ENCODE data around the gene SERTAD1. TPM values are rescaled to one million over a fixed set of nuclear protein-coding genes. Genes with fewer than 3 reads are reported as not detected.

Gene SERTAD1
- total RNA-seq, 1 experiment from 2014 or later, result 12.3 TPM

- TF ChIP-seq CTCF (IDR thresholded peaks at IDR 0.05; ENCODE audit: unreplicated experiment), result no peak
- no TSS peak for BruUV-seq (replicated peaks)
- H3K4me3 Mint-ChIP-seq (ENCODE audit: low read depth, unreplicated experiment), result no peak overlapping the region
- CTCF ChIA-PET, result no interaction called here
- intact Hi-C loops (cut with micrococcal nuclease; ENCODE audit: unreplicated experiment), result no loop called here
- peaks cover 31% of the 10 kb centered on the region for H3K36me3 Mint-ChIP-seq (ENCODE audit: insufficient read depth, unreplicated experiment)
- DNase-seq, result no peak
- no peaks in the 10 kb centered on the region for H3K27me3 Mint-ChIP-seq (ENCODE audit: unreplicated experiment)
- H3K9me3 Mint-ChIP-seq (ENCODE audit: low read depth, unreplicated experiment), result no peaks in the 10 kb centered on the region
- H3K27ac Mint-ChIP-seq (ENCODE audit: unreplicated experiment), result no peak overlapping the region
- peaks cover 44% of the 10 kb centered on the region for H3K4me1 Mint-ChIP-seq (ENCODE audit: low read depth, unreplicated experiment)
Observed at GRCh38 chr19:40418040-40418439, 7.8 kb downstream of the SERTAD1 start.

- Mint-ChIP-seq H3K27ac (ENCODE audit: unreplicated experiment) (no peak overlapping the region), H3K4me1 (ENCODE audit: low read depth, unreplicated experiment) (peaks cover 44% of the 10 kb centered on the region), H3K36me3 (ENCODE audit: insufficient read depth, unreplicated experiment) (peaks cover 31% of the 10 kb centered on the region), H3K9me3 (ENCODE audit: low read depth, unreplicated experiment) (no peaks in the 10 kb centered on the region), H3K27me3 (ENCODE audit: unreplicated experiment) (no peaks in the 10 kb centered on the region), H3K4me3 (ENCODE audit: low read depth, unreplicated experiment) (no peak overlapping the region)
- intact Hi-C loops (cut with micrococcal nuclease; ENCODE audit: unreplicated experiment), result no loop called here
- DNase-seq, result no peak
- BruUV-seq (replicated peaks), result no TSS peak
- TF ChIP-seq CTCF (IDR thresholded peaks at IDR 0.05; ENCODE audit: unreplicated experiment), result no peak
- CTCF ChIA-PET, result interaction anchor here (0.5 kb wide), 1 partner anchor 15 kb away, joined by 4 read pairs; no protein-coding TSS in a partner anchor
Observed at GRCh38 chr19:40417643-40417981, 8.2 kb downstream of the SERTAD1 start.

- peaks cover 26% of the 10 kb centered on the region for H3K36me3 Mint-ChIP-seq (ENCODE audit: insufficient read depth, unreplicated experiment)
- CTCF ChIA-PET, result interaction anchor here (0.5 kb wide), 1 partner anchor 14 kb away, joined by 4 read pairs; no protein-coding TSS in a partner anchor
- TF ChIP-seq CTCF (IDR thresholded peaks at IDR 0.05; ENCODE audit: unreplicated experiment), result no peak
- H3K4me1 Mint-ChIP-seq (ENCODE audit: low read depth, unreplicated experiment), result peaks cover 45% of the 10 kb centered on the region
- H3K27me3 Mint-ChIP-seq (ENCODE audit: unreplicated experiment), result no peaks in the 10 kb centered on the region
- H3K4me3 Mint-ChIP-seq (ENCODE audit: low read depth, unreplicated experiment), result peak overlapping the region; percentile 6
- H3K27ac Mint-ChIP-seq (ENCODE audit: unreplicated experiment), result peak overlapping the region; percentile 40
- DNase-seq, result peak; percentile 61
- intact Hi-C loops (cut with micrococcal nuclease; ENCODE audit: unreplicated experiment), result no loop called here
- no TSS peak for BruUV-seq (replicated peaks)
- H3K9me3 Mint-ChIP-seq (ENCODE audit: low read depth, unreplicated experiment), result no peaks in the 10 kb centered on the region
Observed at GRCh38 chr19:40416918-40417642, 8.7 kb downstream of the SERTAD1 start.

- DNase-seq, result no peak
- no TSS peak for BruUV-seq (replicated peaks)
- H3K27me3 Mint-ChIP-seq (ENCODE audit: unreplicated experiment), result no peaks in the 10 kb centered on the region
- H3K36me3 Mint-ChIP-seq (ENCODE audit: insufficient read depth, unreplicated experiment), result peaks cover 13% of the 10 kb centered on the region
- no peak for TF ChIP-seq CTCF (IDR thresholded peaks at IDR 0.05; ENCODE audit: unreplicated experiment)
- no peak overlapping the region for H3K4me3 Mint-ChIP-seq (ENCODE audit: low read depth, unreplicated experiment)
- CTCF ChIA-PET, result no interaction called here
- H3K9me3 Mint-ChIP-seq (ENCODE audit: low read depth, unreplicated experiment), result no peaks in the 10 kb centered on the region
- peaks cover 52% of the 10 kb centered on the region for H3K4me1 Mint-ChIP-seq (ENCODE audit: low read depth, unreplicated experiment)
- H3K27ac Mint-ChIP-seq (ENCODE audit: unreplicated experiment), result no peak overlapping the region
- intact Hi-C loops (cut with micrococcal nuclease; ENCODE audit: unreplicated experiment), result no loop called here
Observed at GRCh38 chr19:40415768-40416167, 10.0 kb downstream of the SERTAD1 start.
